Glutamatergic neuron (in vitro differentiated cells): ENCODE results near the gene STIMATE. TPM values are rescaled to one million over a fixed set of nuclear protein-coding genes. Genes with fewer than 3 reads are reported as not detected.

ENCODE experiments used
- DNase-seq: peaks from one replicate; pipeline ENCODE4 v3.0.0; 2022
- H3K27ac Mint-ChIP-seq: one replicate; pipeline ENCODE4 v1.8.0; 2020; ENCODE audit warnings: mild to moderate bottlenecking, mixed read lengths, inconsistent platforms; ENCODE audit not compliant: unreplicated experiment
- H3K27me3 Mint-ChIP-seq: one replicate; pipeline ENCODE4 v1.8.0; 2020; ENCODE audit warnings: mild to moderate bottlenecking, moderate library complexity, mixed read lengths, inconsistent platforms; ENCODE audit not compliant: unreplicated experiment
- H3K36me3 Mint-ChIP-seq: one replicate; pipeline ENCODE4 v1.8.0; 2020; ENCODE audit warnings: mild to moderate bottlenecking, mixed read lengths, inconsistent platforms; ENCODE audit not compliant: unreplicated experiment
- H3K4me1 Mint-ChIP-seq: one replicate; pipeline ENCODE4 v1.8.0; 2020; ENCODE audit warnings: mild to moderate bottlenecking, low read depth, mixed read lengths, inconsistent platforms; ENCODE audit not compliant: unreplicated experiment
- H3K4me3 Mint-ChIP-seq: one replicate; pipeline ENCODE4 v1.8.0; 2020; ENCODE audit warnings: mild to moderate bottlenecking, mixed read lengths, inconsistent platforms; ENCODE audit not compliant: unreplicated experiment
- H3K9me3 Mint-ChIP-seq: one replicate; pipeline ENCODE4 v1.8.0; 2020; ENCODE audit warnings: mild to moderate bottlenecking, moderate library complexity, mixed read lengths, inconsistent platforms; ENCODE audit not compliant: unreplicated experiment
- total RNA-seq: library from RNA; stranded (reverse); fragmentation: NEBNext Ultra II Directional; extraction: Animal tissue kit (Norgen Biotek cat#: 25700); gene quantifications from one replicate; pipeline ENCODE4 v1.2.1, GENCODE V29; 2021; ENCODE audit not compliant: unreplicated experiment
- TF ChIP-seq, protein P1 (sequence below): fragments of 200-600 bp; sonication (generic); IDR thresholded peaks from one replicate; pipeline ENCODE4 v1.5.0; 2021; ENCODE audit not compliant: partially characterized antibody, unreplicated experiment

Gene STIMATE
- total RNA-seq, 1 donor from 2014 or later = 23.0 TPM

DNA sequence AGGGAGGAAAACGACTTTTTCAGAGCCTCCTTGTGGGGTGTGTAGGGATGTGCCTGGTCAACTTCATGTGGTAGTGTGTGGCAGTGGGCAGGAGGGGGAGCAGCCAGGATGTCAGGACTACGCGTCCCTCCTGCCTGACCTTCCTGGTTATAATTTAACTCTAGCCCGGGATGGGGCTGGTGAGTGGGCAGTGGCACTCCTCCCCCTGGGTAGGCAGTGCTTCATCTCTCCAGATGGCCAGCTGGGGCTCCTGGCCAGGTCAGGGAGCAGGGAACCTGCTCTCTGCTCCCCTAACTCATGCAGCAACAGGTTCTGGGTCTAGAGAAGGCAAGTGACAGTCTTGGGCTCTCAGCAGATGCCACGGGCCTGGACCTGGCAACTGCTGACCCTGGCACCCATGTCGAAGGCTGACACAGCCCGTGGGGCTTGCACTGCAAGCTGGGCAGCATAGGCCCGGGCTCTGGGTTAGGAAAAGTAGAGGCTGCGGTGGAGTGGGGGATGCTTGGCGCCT lies 69.4 kb downstream of the STIMATE start:
- Mint-ChIP-seq H3K4me3 (no peak overlapping the region), H3K9me3 (peaks cover 2% of the 10 kb centered on the region), H3K4me1 (peaks cover 13% of the 10 kb centered on the region), H3K36me3 (no peaks in the 10 kb centered on the region), H3K27ac (no peak overlapping the region), H3K27me3 (peaks cover 4% of the 10 kb centered on the region)
- TF ChIP-seq, protein P1, sequence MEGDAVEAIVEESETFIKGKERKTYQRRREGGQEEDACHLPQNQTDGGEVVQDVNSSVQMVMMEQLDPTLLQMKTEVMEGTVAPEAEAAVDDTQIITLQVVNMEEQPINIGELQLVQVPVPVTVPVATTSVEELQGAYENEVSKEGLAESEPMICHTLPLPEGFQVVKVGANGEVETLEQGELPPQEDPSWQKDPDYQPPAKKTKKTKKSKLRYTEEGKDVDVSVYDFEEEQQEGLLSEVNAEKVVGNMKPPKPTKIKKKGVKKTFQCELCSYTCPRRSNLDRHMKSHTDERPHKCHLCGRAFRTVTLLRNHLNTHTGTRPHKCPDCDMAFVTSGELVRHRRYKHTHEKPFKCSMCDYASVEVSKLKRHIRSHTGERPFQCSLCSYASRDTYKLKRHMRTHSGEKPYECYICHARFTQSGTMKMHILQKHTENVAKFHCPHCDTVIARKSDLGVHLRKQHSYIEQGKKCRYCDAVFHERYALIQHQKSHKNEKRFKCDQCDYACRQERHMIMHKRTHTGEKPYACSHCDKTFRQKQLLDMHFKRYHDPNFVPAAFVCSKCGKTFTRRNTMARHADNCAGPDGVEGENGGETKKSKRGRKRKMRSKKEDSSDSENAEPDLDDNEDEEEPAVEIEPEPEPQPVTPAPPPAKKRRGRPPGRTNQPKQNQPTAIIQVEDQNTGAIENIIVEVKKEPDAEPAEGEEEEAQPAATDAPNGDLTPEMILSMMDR = no peak
- no peak for DNase-seq

GRCh38 chr3:52827441-52827840 lies 69.9 kb downstream of the STIMATE start:
- Mint-ChIP-seq H3K4me3 (no peak overlapping the region), H3K36me3 (no peaks in the 10 kb centered on the region), H3K27ac (peak overlapping the region; percentile 33), H3K4me1 (peaks cover 13% of the 10 kb centered on the region), H3K9me3 (peaks cover 2% of the 10 kb centered on the region), H3K27me3 (peaks cover 4% of the 10 kb centered on the region)
- no peak for DNase-seq
- TF ChIP-seq, protein P1 = no peak

GRCh38 chr3:52824037-52824436 lies 73.3 kb downstream of the STIMATE start:
- H3K4me3 Mint-ChIP-seq = no peak overlapping the region
- DNase-seq = no peak
- TF ChIP-seq, protein P1 = no peak
- H3K4me1 Mint-ChIP-seq = peaks cover 9% of the 10 kb centered on the region
- H3K36me3 Mint-ChIP-seq = no peaks in the 10 kb centered on the region
- H3K27ac Mint-ChIP-seq = no peak overlapping the region
- peaks cover 2% of the 10 kb centered on the region for H3K27me3 Mint-ChIP-seq
- peaks cover 2% of the 10 kb centered on the region for H3K9me3 Mint-ChIP-seq

GRCh38 chr3:52822363-52822762 lies 75.0 kb downstream of the STIMATE start:
- Mint-ChIP-seq H3K36me3 (no peaks in the 10 kb centered on the region), H3K4me1 (peaks cover 9% of the 10 kb centered on the region), H3K9me3 (peaks cover 6% of the 10 kb centered on the region), H3K4me3 (no peak overlapping the region), H3K27ac (no peak overlapping the region), H3K27me3 (peaks cover under 1% of the 10 kb centered on the region)
- TF ChIP-seq, protein P1 = no peak
- no peak for DNase-seq

DNA sequence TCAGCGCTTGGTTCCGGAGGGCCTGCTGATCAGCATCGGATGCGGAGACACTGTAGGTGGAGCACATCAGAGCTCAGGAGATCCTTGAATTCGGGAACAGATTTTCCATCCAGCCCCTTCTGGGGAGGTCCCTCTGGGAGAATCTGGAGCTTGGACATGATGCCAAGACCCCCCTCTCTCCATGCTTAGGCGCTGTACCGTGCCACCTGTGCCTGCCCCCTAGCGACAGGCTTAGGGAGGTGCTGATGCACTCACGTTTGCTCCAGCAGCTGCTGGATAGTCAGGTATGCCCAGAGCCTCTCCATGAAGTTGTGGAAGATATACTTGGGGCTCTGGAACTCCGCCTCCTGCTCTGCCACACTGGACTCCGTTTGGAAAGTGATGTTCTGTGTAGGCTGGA lies 76.6 kb downstream of the STIMATE start:
- Mint-ChIP-seq H3K4me3 (no peak overlapping the region), H3K36me3 (no peaks in the 10 kb centered on the region), H3K4me1 (peaks cover 9% of the 10 kb centered on the region), H3K27me3 (no peaks in the 10 kb centered on the region), H3K27ac (no peak overlapping the region), H3K9me3 (peaks cover 6% of the 10 kb centered on the region)
- TF ChIP-seq, protein P1 = peak; percentile 79
- DNase-seq = peak; percentile 48
